Tibial nerve (tissue), 4 donors: ENCODE measurements around the gene TTC22.

Experiments used
- EP300 ChIP-seq, 2 donors: sonication (generic); formaldehyde crosslinking; IDR thresholded peaks; one replicate each; pipeline ENCODE4 v1.6.1; 2017; ENCODE audit warnings: antibody characterized with exemption in 2 of 2, mild to moderate bottlenecking in 1 of 2
- POLR2A ChIP-seq, 2 donors: fragments of 450-650 bp; IDR thresholded peaks; one replicate each; pipeline ENCODE4 v1.6.1; 2017; ENCODE audit warnings: antibody characterized with exemption in 2 of 2, mild to moderate bottlenecking in 2 of 2, moderate library complexity in 2 of 2
- TF ChIP-seq, protein P1 (sequence below), 5 experiments: fragments of 200-600 bp in 3 of 5; fragments of 450-650 bp in 2 of 5; sonication (generic) in 3 of 5; IDR thresholded peaks; one replicate each; pipeline ENCODE4 v1.5.1; 2016 to 2019; ENCODE audit warnings: antibody characterized with exemption in 5 of 5, mild to moderate bottlenecking in 3 of 5, moderate library complexity in 2 of 5

DNA sequence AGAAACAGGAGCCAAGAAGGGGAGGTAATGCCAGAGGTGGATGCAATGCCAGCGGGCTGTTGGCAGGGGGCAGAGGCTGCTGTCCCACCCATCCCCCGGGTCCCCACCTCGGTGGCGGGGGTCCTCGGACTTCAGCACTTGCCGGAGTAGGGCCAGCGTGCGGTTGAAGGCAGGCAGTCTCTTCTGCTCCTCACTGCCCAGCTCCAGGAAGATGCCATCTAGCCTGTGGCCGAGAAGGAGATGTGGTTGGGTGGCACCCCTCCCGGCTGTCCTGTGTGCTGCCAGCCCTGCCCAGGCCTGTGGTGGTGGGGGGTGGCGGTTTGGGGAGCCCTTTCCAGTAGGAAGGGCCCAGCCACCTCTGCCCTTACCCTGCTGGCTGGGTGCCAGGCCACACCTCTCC is 13.5 kb downstream of the TTC22 start:
- TF ChIP-seq, protein P1, sequence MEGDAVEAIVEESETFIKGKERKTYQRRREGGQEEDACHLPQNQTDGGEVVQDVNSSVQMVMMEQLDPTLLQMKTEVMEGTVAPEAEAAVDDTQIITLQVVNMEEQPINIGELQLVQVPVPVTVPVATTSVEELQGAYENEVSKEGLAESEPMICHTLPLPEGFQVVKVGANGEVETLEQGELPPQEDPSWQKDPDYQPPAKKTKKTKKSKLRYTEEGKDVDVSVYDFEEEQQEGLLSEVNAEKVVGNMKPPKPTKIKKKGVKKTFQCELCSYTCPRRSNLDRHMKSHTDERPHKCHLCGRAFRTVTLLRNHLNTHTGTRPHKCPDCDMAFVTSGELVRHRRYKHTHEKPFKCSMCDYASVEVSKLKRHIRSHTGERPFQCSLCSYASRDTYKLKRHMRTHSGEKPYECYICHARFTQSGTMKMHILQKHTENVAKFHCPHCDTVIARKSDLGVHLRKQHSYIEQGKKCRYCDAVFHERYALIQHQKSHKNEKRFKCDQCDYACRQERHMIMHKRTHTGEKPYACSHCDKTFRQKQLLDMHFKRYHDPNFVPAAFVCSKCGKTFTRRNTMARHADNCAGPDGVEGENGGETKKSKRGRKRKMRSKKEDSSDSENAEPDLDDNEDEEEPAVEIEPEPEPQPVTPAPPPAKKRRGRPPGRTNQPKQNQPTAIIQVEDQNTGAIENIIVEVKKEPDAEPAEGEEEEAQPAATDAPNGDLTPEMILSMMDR (IDR thresholded peaks at IDR 0.05), result no peak
- no peak for TF ChIP-seq POLR2A (IDR thresholded peaks at IDR 0.05)
- TF ChIP-seq EP300 (IDR thresholded peaks at IDR 0.05), result no peak
